Subcutaneous abdominal adipose tissue (tissue), 5 donors: ENCODE results near the gene GATAD2A.
A peak's percentile ranks its signal among the peaks of the same experiment; 100 is the strongest.

Experiments
- H3K27ac ChIP-seq: one replicate; pipeline ENCODE4 v1.7.0; 2013; ENCODE audit warnings: low read depth, mild to moderate bottlenecking, inconsistent platforms, low read length, moderate library complexity
- H3K27me3 ChIP-seq, 5 donors: one replicate each; pipeline ENCODE4 v1.7.0; 2013; ENCODE audit warnings: low read length in 5 of 5, inconsistent platforms in 1 of 5; ENCODE audit not compliant: control insufficient read depth in 5 of 5, insufficient read depth in 4 of 5
- H3K36me3 ChIP-seq, 5 donors: one replicate each; pipeline ENCODE4 v1.7.0; 2013; ENCODE audit warnings: low read length in 5 of 5; ENCODE audit not compliant: control insufficient read depth in 5 of 5, insufficient read depth in 5 of 5
- H3K4me1 ChIP-seq, 5 donors: one replicate each; pipeline ENCODE4 v1.7.0; 2013; ENCODE audit warnings: low read length in 5 of 5, mild to moderate bottlenecking in 3 of 5, moderate library complexity in 1 of 5; ENCODE audit not compliant: control insufficient read depth in 5 of 5, insufficient read depth in 5 of 5
- H3K4me3 ChIP-seq, 5 donors: one replicate each; pipeline ENCODE4 v1.7.0; 2013; ENCODE audit warnings: low read length in 5 of 5, low read depth in 1 of 5
- H3K9ac ChIP-seq, 5 donors: one replicate each; pipeline ENCODE4 v1.7.0; 2013; ENCODE audit warnings: low read length in 5 of 5, mild to moderate bottlenecking in 4 of 5, moderate library complexity in 3 of 5
- H3K9me3 ChIP-seq, 5 donors: one replicate each; pipeline ENCODE4 v1.7.0; 2013; ENCODE audit warnings: low read length in 5 of 5; ENCODE audit not compliant: control insufficient read depth in 5 of 5
- donor health status: healthy.
- donor health status: healthy.
- donor health status: healthy.
- donor health status: healthy.
- donor health status: healthy.

GATAD2A gene

DNA sequence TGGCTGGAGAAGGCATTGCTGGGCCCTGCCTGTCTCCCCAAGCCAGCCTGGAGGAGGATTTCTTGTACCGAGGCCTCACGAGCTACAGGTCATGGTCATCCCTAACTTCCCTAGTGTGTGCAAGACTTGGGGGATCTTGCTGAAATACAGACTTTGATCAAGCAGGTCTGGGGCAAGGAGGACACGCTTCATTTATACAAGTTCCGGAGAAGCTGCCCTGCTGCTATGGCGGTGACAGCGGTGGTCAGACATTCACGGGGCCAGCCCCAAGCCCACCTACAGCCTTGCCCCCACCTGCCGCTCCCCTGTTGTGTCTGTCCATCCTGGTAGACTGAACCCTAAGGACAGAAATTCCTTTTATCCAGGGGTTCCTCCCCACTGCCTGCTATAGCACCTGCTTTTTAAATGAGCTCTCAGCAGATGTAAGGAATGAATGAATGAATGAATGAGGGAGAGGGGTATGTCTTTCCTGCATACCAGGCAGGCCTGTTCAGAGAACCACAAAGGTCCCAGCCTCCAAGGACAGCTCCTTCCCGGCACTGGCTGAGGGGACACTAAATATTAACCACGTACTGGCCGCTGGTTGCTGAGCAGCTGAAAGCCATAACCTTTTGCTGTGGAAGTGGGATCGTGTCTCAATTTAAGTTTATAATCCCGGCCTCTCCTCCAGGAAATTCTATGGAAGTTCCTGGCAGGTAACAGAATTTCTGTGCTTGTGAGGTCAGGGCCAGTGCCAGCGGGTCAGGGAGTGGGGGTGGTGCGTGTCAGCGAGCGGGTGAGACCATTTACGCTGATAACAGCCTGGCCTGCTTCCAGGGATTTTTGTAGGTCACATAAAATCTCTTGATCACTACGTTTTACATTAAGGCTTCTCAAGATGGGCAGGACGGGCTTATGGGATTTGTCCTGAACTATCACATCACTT is 82.7 kb downstream of the GATAD2A start:
- Histone ChIP-seq H3K27me3 (no peaks in the 10 kb centered on the region), H3K36me3 (peaks cover 0 to 38% (median 18%) of the 10 kb centered on the region in 5 donors), H3K9me3 (no peaks in the 10 kb centered on the region), H3K27ac (peak overlapping the region; percentile 94), H3K9ac (peak overlapping the region in 3 of 5 donors; percentile 38 to 71 (median 51)), H3K4me3 (peak overlapping the region in 2 of 5 donors; percentile 53 to 55), H3K4me1 (peaks cover 17 to 46% (median 39%) of the 10 kb centered on the region in 5 donors)

DNA sequence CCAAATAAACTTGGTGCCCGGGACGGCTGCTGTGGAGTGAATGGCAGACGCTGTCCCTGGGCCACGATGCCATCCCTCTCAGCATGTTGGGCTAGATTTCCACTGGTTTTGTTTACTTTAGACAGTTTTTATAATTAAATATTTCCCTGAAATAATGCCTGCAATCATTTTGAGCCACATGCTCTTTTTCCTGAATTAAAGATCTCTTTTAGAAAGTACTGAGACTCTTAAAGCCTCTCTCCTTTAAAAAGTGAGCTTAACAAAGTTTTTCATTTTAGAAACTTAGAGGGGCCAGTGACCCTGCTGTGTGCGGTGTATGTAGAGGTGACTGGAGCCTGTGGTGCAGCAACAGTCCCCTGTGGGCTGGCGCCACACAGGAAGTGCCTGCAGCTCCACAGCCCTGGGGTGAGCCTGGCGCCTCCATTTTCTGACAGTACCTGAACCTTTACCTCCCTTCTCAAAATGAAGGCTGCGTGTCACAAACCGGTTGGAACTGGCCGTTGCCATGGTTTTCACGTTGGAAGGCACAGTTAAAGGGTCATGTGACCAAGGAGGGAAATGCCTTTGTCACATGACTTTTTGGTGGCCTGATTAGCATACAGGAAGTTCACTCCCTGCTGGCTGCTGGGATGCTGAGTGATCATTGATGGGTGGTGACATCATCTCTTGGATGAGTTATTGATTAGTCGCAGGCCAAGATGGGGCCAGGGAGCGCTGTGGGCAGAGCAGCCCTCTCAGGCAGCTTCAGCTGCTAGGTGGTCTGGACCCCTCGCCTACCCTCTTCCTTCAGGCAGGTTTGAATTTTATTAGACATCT is 83.6 kb downstream of the GATAD2A start:
- Histone ChIP-seq H3K9ac (peak overlapping the region in 4 of 5 donors; percentile 38 to 71 (median 58)), H3K4me1 (peaks cover 17 to 47% (median 43%) of the 10 kb centered on the region in 5 donors), H3K4me3 (peak overlapping the region; percentile 31 to 56 (median 53)), H3K36me3 (peaks cover 0 to 43% (median 23%) of the 10 kb centered on the region in 5 donors), H3K9me3 (no peaks in the 10 kb centered on the region), H3K27me3 (no peaks in the 10 kb centered on the region), H3K27ac (peak overlapping the region; percentile 94)

DNA sequence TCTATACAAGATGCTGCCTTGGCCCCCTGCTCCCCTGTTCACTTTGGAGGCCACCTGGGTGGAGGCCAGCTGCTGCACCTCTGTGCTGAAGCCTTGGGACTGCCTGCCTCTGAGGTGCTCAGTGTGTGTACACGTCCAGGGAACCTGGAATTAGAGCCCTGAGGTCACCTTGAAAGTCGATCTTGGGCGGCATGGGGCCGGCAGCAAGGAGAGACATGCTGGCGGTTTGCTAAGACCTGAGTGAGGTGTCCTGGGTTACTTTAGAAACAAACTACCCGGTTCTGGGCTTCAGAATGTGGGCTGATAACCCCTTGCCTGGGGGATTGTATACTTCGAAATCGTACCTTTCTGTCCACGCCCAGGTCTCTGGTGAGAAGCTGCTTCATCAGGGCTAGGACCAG is 84.3 kb downstream of the GATAD2A start:
- H3K9ac ChIP-seq: peak overlapping the region; percentile 12 to 36 (median 26)

DNA sequence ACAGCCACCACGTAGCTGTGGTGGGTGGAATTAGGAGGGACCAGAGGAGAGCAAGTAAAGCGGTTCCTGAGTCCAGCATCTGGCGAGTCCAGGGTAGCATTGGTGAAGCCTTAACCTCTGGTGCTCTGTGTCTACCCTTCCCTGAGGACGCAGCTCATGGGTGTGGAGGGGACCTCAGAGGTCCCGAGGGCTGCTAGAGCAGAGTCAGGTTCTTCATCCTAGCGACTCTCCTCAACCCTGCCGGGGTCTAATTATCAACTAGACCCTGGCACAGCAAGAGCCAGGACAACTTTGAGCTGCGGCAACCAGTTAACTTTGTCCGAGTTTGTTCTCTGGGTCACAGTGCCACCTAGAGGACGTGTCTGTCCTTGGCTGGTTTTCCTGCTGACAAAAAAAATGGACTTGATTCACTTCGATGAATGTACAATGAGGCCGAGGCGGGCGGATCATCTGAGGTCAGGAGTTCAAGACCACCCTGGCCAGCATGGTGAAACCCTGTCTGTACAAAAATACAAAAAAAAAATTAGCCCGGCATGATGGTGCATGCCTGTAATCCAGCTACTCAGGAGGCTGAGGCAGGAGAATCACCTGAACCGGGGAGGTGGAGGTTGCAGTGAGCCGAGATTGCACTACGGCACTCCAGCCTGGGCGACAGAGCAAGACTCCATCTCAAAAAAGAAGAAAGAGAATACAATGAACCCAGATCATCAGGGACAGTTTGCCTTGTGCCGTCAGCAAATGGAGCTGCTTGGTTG is 84.9 kb downstream of the GATAD2A start:
- Histone ChIP-seq H3K4me1 (peaks cover 15 to 39% (median 36%) of the 10 kb centered on the region in 5 donors), H3K9me3 (no peaks in the 10 kb centered on the region), H3K27ac (peak overlapping the region; percentile 94), H3K9ac (peak overlapping the region in 3 of 5 donors; percentile 12 to 36 (median 14)), H3K27me3 (no peaks in the 10 kb centered on the region), H3K4me3 (peak overlapping the region in 3 of 5 donors; percentile 25 to 45 (median 28)), H3K36me3 (peaks cover 0 to 54% (median 31%) of the 10 kb centered on the region in 5 donors)

More for the DNA sequence above, 84.3 kb downstream of the GATAD2A start:
- Histone ChIP-seq H3K4me1 (peaks cover 16 to 45% (median 42%) of the 10 kb centered on the region in 5 donors), H3K27me3 (no peaks in the 10 kb centered on the region), H3K27ac (peak overlapping the region; percentile 94), H3K36me3 (peaks cover 0 to 50% (median 30%) of the 10 kb centered on the region in 5 donors), H3K4me3 (peak overlapping the region in 4 of 5 donors; percentile 25 to 56 (median 49)), H3K9me3 (no peaks in the 10 kb centered on the region)

DNA sequence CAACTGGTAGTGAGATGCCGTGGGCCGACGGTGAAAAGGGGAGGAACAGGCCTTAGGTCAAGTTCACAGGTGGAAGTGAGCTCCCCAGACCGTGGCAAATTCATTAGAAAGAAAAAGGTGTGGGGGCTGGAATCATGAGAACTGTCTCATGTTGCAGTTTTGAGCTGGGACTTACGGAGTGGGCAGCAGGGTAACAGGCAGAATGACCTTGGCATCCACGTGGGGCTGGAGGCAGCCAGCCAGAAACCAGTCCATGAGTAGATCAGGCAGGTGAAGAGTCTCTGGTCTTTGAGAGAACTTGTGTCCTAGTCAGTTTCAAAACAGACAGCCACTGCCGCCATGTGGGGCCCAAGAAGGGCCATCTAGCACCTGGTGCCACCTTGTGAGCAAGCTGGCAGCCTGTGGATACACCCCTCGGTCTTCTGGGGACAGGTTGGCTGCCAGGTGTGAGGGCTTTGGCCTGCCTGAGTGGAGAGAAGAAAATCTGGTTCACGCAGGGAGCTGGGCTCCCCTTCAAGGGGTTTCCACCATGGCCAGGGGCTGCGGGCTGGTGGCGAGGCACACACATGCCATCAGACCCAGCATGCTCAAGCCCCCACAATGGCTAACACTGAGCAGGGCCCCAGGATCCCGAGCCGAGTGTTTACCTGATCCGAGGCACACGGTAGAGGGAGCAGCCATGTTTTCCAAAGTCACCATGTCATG is 86.0 kb downstream of the GATAD2A start:
- no peak overlapping the region for H3K4me3 ChIP-seq
- H3K9me3 ChIP-seq: no peaks in the 10 kb centered on the region
- H3K9ac ChIP-seq: no peak overlapping the region
- no peaks in the 10 kb centered on the region for H3K27me3 ChIP-seq
- peaks cover 0 to 59% (median 41%) of the 10 kb centered on the region in 5 donors for H3K36me3 ChIP-seq
- H3K4me1 ChIP-seq: peaks cover 15 to 35% (median 31%) of the 10 kb centered on the region in 5 donors
- H3K27ac ChIP-seq: no peak overlapping the region

DNA sequence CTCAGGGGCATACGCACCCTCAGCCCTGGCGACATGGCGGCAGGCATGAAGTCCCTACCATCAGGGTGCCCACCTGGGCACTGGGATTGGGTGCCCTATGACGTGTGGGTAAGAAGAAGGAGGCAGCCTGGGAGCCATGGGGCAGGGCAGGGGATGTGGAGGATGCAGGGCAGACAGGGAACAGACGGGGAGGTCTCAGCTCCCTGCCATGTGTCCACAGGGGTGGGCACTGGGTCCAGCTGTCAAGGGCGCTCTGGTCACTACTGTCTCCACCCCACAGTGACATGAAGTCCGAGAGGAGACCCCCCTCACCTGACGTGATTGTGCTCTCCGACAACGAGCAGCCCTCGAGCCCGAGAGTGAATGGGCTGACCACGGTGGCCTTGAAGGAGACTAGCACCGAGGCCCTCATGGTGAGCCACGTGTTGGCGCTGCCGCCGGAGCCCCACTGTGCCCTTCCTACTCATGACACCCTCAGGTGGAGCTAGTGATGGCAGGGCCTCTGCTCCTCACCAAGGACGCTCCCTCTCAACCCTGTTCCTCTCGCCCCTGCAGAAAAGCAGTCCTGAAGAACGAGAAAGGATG is 86.6 kb downstream of the GATAD2A start:
- peaks cover 15 to 35% (median 31%) of the 10 kb centered on the region in 5 donors for H3K4me1 ChIP-seq
- no peak overlapping the region for H3K4me3 ChIP-seq
- H3K36me3 ChIP-seq: peaks cover 0 to 59% (median 45%) of the 10 kb centered on the region in 5 donors
- no peaks in the 10 kb centered on the region for H3K27me3 ChIP-seq
- H3K9ac ChIP-seq: no peak overlapping the region
- no peaks in the 10 kb centered on the region for H3K9me3 ChIP-seq
- H3K27ac ChIP-seq: no peak overlapping the region

DNA sequence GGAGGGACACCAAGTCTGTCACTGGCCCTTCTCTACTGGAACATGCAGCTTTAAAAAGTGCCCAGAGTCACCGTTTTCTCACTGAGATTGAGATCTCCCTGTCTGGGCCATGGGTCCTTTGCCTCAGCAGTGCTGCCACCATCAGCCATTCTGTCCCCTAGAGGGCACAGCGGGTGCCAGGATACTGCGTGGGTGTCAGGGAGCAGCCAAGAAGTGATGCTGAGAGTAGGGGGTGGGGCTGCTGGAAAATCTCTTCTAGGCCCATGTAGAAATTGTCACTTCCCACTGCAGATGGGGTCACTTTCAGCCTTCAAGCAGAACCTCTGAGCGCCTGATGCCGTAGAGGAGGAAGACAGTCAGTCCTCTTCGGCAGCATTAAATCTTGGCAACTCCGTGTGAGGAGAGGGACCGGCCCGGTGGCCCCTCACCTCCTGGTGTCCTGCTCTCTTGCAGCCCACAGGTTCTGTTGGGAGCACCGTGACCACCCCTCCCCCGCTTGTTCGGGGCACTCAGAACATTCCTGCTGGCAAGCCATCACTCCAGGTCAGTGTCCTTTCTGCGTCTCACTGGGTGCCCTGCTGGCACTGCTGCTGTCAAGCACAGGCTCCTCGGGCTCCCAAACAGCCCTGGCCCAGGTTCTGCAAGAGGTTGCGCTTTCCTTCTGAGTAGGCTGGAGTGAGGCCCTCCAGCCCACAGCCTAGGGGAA is 88.5 kb downstream of the GATAD2A start:
- Histone ChIP-seq H3K36me3 (peaks cover 0 to 76% (median 63%) of the 10 kb centered on the region in 5 donors), H3K9ac (peak overlapping the region in 1 of 5 donors; percentile 2), H3K4me1 (peaks cover 10 to 22% (median 17%) of the 10 kb centered on the region in 5 donors)

More for the DNA sequence above, 88.5 kb downstream of the GATAD2A start:
- no peaks in the 10 kb centered on the region for H3K9me3 ChIP-seq
- H3K4me3 ChIP-seq: no peak overlapping the region
- H3K27ac ChIP-seq: no peak overlapping the region
- no peaks in the 10 kb centered on the region for H3K27me3 ChIP-seq
